Measurements from ENCODE around the gene KRTAP10-2. TPM values are rescaled to one million over a fixed set of nuclear protein-coding genes. Genes with fewer than 3 reads are reported as not detected.
A peak's percentile ranks its signal among the peaks of the same experiment; 100 is the strongest.

KRTAP10-2 gene
- total RNA-seq, 1 donor from 2014 or later: not detected

DNA sequence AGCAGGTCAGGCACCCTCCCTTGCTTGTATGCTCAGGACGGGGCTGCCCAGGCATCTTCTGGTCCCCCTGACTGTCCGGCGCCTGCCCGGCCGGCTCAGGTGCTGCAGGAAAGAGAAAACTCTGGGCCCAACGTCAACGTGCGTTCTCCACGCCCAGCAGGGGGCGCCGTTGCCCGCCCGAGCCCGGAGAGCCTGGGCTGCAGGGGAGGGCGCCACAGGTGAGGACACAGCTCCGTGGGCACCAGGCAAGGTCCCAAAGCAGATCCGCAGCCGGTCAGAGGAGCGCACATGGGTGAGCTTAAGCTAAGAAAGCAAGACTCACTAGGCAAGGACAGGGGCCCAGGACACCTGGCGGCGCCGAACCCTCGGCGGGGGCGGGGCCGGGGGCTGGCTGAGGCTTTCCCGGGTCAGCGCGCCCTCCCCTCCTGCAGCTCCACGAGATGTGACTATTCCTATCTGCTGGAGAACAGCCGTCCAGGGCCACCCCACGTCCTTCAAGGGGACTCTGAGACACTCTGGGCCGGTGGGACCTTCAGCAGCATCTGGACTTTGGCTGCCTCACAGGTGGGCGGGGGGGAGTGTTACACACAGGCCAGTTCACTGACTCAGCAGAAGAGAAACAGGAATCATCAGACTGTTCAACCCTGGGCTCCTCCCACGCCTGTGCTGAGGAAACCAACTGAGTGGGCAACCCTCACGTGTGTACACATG lies 40.6 kb downstream of the KRTAP10-2 start:
- peaks cover 4% of the 10 kb centered on the region for H3K36me3 Mint-ChIP-seq (ENCODE audit: low read depth, unreplicated experiment)
- H3K27me3 Mint-ChIP-seq (ENCODE audit: unreplicated experiment): peaks cover 8% of the 10 kb centered on the region
- TF ChIP-seq, protein P1, sequence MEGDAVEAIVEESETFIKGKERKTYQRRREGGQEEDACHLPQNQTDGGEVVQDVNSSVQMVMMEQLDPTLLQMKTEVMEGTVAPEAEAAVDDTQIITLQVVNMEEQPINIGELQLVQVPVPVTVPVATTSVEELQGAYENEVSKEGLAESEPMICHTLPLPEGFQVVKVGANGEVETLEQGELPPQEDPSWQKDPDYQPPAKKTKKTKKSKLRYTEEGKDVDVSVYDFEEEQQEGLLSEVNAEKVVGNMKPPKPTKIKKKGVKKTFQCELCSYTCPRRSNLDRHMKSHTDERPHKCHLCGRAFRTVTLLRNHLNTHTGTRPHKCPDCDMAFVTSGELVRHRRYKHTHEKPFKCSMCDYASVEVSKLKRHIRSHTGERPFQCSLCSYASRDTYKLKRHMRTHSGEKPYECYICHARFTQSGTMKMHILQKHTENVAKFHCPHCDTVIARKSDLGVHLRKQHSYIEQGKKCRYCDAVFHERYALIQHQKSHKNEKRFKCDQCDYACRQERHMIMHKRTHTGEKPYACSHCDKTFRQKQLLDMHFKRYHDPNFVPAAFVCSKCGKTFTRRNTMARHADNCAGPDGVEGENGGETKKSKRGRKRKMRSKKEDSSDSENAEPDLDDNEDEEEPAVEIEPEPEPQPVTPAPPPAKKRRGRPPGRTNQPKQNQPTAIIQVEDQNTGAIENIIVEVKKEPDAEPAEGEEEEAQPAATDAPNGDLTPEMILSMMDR (IDR thresholded peaks at IDR 0.05; ENCODE audit: unreplicated experiment): peak; percentile 94
- H3K4me1 Mint-ChIP-seq (ENCODE audit: unreplicated experiment): no peaks in the 10 kb centered on the region
- DNase-seq (ENCODE audit: low spot score): peak; percentile 86
- no peak overlapping the region for H3K27ac Mint-ChIP-seq (ENCODE audit: unreplicated experiment)
- H3K9me3 Mint-ChIP-seq (ENCODE audit: unreplicated experiment): no peaks in the 10 kb centered on the region
- no peak overlapping the region for H3K4me3 Mint-ChIP-seq (ENCODE audit: unreplicated experiment)

DNA sequence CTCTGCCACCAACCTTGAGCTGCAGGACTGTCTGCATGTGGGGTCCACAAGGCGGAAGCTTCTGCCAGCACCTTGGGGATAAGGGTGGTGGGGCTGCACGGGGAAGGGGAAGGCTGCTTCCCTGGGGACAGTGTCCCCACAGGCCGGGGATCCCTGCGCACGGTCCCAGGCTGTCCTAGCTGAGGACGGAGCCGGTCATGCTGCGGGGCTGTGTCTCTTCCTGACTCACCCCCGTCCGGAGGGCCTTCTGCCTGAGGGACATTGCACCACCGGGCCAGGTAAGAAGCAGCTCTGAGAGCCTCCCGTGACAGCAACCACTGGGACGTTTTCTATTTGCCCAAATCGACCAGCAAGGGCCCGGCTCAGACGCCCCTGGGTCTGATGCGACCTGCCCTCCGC lies 41.2 kb downstream of the KRTAP10-2 start:
- Mint-ChIP-seq H3K9me3 (ENCODE audit: unreplicated experiment) (no peaks in the 10 kb centered on the region), H3K4me1 (ENCODE audit: unreplicated experiment) (no peaks in the 10 kb centered on the region), H3K36me3 (ENCODE audit: low read depth, unreplicated experiment) (peaks cover 4% of the 10 kb centered on the region), H3K27me3 (ENCODE audit: unreplicated experiment) (peaks cover 10% of the 10 kb centered on the region), H3K27ac (ENCODE audit: unreplicated experiment) (no peak overlapping the region), H3K4me3 (ENCODE audit: unreplicated experiment) (no peak overlapping the region)
- TF ChIP-seq, protein P1 (IDR thresholded peaks at IDR 0.05; ENCODE audit: unreplicated experiment): no peak
- no peak for DNase-seq (ENCODE audit: low spot score)

DNA sequence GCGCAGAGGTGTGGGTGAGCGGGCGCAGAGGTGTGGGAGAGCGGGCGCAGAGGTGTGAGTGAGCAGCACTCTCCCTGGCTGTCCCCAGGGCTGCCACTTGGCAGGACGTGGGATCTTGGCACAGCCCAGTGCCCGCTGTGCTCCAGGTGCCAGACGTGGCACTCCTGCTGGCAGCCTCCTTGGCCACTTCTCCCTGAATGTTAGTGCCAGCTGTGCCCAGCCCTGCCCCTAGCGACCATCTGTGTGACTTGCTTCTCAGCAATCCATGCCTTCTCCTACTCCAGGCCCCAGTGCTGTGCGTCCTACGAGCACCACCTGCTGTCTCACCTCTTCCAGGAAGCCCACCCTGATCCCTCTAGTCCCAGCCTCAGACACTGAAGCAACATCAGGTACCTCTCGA lies 41.8 kb downstream of the KRTAP10-2 start:
- Mint-ChIP-seq H3K27me3 (ENCODE audit: unreplicated experiment) (peaks cover 8% of the 10 kb centered on the region), H3K4me1 (ENCODE audit: unreplicated experiment) (no peaks in the 10 kb centered on the region), H3K4me3 (ENCODE audit: unreplicated experiment) (no peak overlapping the region), H3K36me3 (ENCODE audit: low read depth, unreplicated experiment) (no peaks in the 10 kb centered on the region), H3K9me3 (ENCODE audit: unreplicated experiment) (no peaks in the 10 kb centered on the region), H3K27ac (ENCODE audit: unreplicated experiment) (no peak overlapping the region)
- TF ChIP-seq, protein P1 (IDR thresholded peaks at IDR 0.05; ENCODE audit: unreplicated experiment): no peak
- DNase-seq (ENCODE audit: low spot score): no peak

DNA sequence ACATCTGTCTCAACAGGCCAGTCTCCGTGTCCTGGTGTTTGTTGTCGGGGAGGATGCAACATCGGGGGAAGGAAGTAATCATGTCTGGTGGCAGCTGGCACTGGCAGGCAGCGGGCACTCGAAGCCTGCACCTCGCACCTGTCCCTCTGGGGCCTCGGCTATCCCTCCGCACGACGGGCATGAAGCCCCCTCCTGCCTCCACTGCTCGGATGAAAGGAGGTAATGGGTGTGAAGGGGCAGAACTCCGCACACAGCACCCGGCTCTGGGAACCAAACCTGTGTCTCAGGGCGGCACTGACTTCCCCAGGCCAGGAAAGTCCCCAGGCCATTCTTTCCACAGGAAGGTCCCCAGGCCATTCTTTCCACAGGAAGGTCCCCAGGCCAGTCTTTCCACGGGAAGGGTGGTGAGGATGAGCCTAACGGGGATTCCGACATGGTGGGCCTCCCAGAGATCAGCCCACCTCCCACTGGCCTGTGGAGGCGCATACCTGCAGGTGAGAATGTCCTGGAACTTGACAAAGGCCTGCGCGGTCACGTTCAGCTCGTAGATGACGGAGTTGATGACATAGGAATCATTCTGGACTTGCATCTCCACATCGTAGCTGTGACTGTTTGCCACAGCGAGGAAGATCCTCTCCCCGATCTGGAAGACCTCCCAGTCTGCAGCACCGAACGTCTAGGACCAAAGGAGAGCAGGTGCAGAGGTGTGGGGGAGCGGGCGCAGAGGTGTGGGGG lies 42.4 kb downstream of the KRTAP10-2 start:
- no peak overlapping the region for H3K4me3 Mint-ChIP-seq (ENCODE audit: unreplicated experiment)
- H3K27ac Mint-ChIP-seq (ENCODE audit: unreplicated experiment): no peak overlapping the region
- no peaks in the 10 kb centered on the region for H3K9me3 Mint-ChIP-seq (ENCODE audit: unreplicated experiment)
- DNase-seq (ENCODE audit: low spot score): no peak
- no peaks in the 10 kb centered on the region for H3K36me3 Mint-ChIP-seq (ENCODE audit: low read depth, unreplicated experiment)
- peaks cover 8% of the 10 kb centered on the region for H3K27me3 Mint-ChIP-seq (ENCODE audit: unreplicated experiment)
- TF ChIP-seq, protein P1 (IDR thresholded peaks at IDR 0.05; ENCODE audit: unreplicated experiment): no peak
- H3K4me1 Mint-ChIP-seq (ENCODE audit: unreplicated experiment): no peaks in the 10 kb centered on the region

DNA sequence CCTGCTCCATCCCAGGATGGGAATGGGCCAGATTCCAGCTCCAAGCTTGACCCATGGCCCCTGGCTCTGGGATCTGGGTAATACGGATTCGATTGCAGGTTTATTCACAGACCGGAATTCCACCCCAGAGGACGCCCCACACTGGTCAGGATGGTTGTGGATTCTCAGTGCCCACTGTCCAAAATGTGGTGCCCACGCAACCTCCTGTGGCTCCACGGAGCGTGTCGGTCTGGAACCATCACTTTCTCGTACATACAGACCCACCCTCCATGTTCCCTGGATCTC lies 42.9 kb downstream of the KRTAP10-2 start:
- H3K9me3 Mint-ChIP-seq (ENCODE audit: unreplicated experiment): no peaks in the 10 kb centered on the region
- peaks cover 8% of the 10 kb centered on the region for H3K27me3 Mint-ChIP-seq (ENCODE audit: unreplicated experiment)
- DNase-seq (ENCODE audit: low spot score): no peak
- H3K4me1 Mint-ChIP-seq (ENCODE audit: unreplicated experiment): no peaks in the 10 kb centered on the region
- no peak overlapping the region for H3K4me3 Mint-ChIP-seq (ENCODE audit: unreplicated experiment)
- TF ChIP-seq, protein P1 (IDR thresholded peaks at IDR 0.05; ENCODE audit: unreplicated experiment): no peak
- H3K36me3 Mint-ChIP-seq (ENCODE audit: low read depth, unreplicated experiment): no peaks in the 10 kb centered on the region
- no peak overlapping the region for H3K27ac Mint-ChIP-seq (ENCODE audit: unreplicated experiment)

Data from endothelial cell (in vitro differentiated cells).